ENCODE measurements around the gene ARL14.
"Not testable (repeated sequence)": the region's sequence is repeated elsewhere in the genome, so short reads cannot be mapped to it uniquely, and the experiment has no call there.

ARL14 gene

GRCh38 chr3:160703974-160704373 lies 27.0 kb downstream of the ARL14 start:
- H4K20me1 ChIP-seq (ENCODE audit: insufficient read depth, low read length) = no peaks in the 10 kb centered on the region
- H2AFZ ChIP-seq (ENCODE audit: low read length) = no peak overlapping the region
- H3K27me3 ChIP-seq (replicated peaks; ENCODE audit: insufficient read depth, low read length) = no peaks in the 10 kb centered on the region
- no peaks in the 10 kb centered on the region for H3K36me3 ChIP-seq (replicated peaks; ENCODE audit: insufficient read depth, low read length)
- H3K4me3 ChIP-seq (ENCODE audit: low read length) = no peak overlapping the region
- H3K9me2 ChIP-seq (replicated peaks; ENCODE audit: insufficient read depth, low read length) = no peaks in the 10 kb centered on the region
- H3K9me3 ChIP-seq (replicated peaks; ENCODE audit: insufficient read depth, low read length) = no peaks in the 10 kb centered on the region
- no peak overlapping the region for H3K27ac ChIP-seq (ENCODE audit: low read length)
- H3F3A ChIP-seq (ENCODE audit: insufficient read depth, low read length) = no peaks in the 10 kb centered on the region
- no peaks in the 10 kb centered on the region for H3K4me1 ChIP-seq (ENCODE audit: low read length)
- H3K9ac ChIP-seq (ENCODE audit: low read length) = no peak overlapping the region
- no peak overlapping the region for H3K4me2 ChIP-seq (ENCODE audit: low read depth, low read length)
- TF ChIP-seq EZH2phosphoT487 (IDR thresholded peaks at IDR 0.05; ENCODE audit: low read length) (no peak), EZH2 (optimal IDR thresholded peaks at IDR 0.05; ENCODE audit: low read depth, low read length) (no peak)
- TF ChIP-seq, protein P1, sequence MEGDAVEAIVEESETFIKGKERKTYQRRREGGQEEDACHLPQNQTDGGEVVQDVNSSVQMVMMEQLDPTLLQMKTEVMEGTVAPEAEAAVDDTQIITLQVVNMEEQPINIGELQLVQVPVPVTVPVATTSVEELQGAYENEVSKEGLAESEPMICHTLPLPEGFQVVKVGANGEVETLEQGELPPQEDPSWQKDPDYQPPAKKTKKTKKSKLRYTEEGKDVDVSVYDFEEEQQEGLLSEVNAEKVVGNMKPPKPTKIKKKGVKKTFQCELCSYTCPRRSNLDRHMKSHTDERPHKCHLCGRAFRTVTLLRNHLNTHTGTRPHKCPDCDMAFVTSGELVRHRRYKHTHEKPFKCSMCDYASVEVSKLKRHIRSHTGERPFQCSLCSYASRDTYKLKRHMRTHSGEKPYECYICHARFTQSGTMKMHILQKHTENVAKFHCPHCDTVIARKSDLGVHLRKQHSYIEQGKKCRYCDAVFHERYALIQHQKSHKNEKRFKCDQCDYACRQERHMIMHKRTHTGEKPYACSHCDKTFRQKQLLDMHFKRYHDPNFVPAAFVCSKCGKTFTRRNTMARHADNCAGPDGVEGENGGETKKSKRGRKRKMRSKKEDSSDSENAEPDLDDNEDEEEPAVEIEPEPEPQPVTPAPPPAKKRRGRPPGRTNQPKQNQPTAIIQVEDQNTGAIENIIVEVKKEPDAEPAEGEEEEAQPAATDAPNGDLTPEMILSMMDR (IDR thresholded peaks at IDR 0.05; ENCODE audit: low read length) = no peak
- DNase-seq = no peak
- no peaks in the 10 kb centered on the region for H3K79me2 ChIP-seq (ENCODE audit: low read length)

- Histone ChIP-seq H3K27me3 (replicated peaks; ENCODE audit: insufficient read depth, low read length) (no peaks in the 10 kb centered on the region), H3K4me2 (ENCODE audit: low read depth, low read length) (no peak overlapping the region), H4K20me1 (ENCODE audit: insufficient read depth, low read length) (no peaks in the 10 kb centered on the region), H3K27ac (ENCODE audit: low read length) (no peak overlapping the region), H3K9ac (ENCODE audit: low read length) (no peak overlapping the region), H3K79me2 (ENCODE audit: low read length) (no peaks in the 10 kb centered on the region), H2AFZ (ENCODE audit: low read length) (no peak overlapping the region), H3K4me3 (ENCODE audit: low read length) (no peak overlapping the region), H3K36me3 (replicated peaks; ENCODE audit: insufficient read depth, low read length) (no peaks in the 10 kb centered on the region), H3K4me1 (ENCODE audit: low read length) (no peaks in the 10 kb centered on the region), H3K9me3 (replicated peaks; ENCODE audit: insufficient read depth, low read length) (no peaks in the 10 kb centered on the region), H3F3A (ENCODE audit: insufficient read depth, low read length) (no peaks in the 10 kb centered on the region), H3K9me2 (replicated peaks; ENCODE audit: insufficient read depth, low read length) (no peaks in the 10 kb centered on the region)
- DNase-seq = peak; percentile 71
- TF ChIP-seq, protein P1 (IDR thresholded peaks at IDR 0.05; ENCODE audit: low read length) = peak; percentile 57
- no peak for TF ChIP-seq EZH2phosphoT487 (IDR thresholded peaks at IDR 0.05; ENCODE audit: low read length)
Measured at GRCh38 chr3:160707187-160707794, 30.3 kb downstream of the ARL14 start.

- Histone ChIP-seq H3K9me2 (replicated peaks; ENCODE audit: insufficient read depth, low read length) (no peaks in the 10 kb centered on the region), H3K9ac (ENCODE audit: low read length) (no peak overlapping the region), H3F3A (ENCODE audit: insufficient read depth, low read length) (no peaks in the 10 kb centered on the region), H3K9me3 (replicated peaks; ENCODE audit: insufficient read depth, low read length) (no peaks in the 10 kb centered on the region), H3K4me2 (ENCODE audit: low read depth, low read length) (no peak overlapping the region), H3K79me2 (ENCODE audit: low read length) (no peaks in the 10 kb centered on the region), H2AFZ (ENCODE audit: low read length) (no peak overlapping the region), H3K4me1 (ENCODE audit: low read length) (no peaks in the 10 kb centered on the region), H3K27ac (ENCODE audit: low read length) (no peak overlapping the region), H3K27me3 (replicated peaks; ENCODE audit: insufficient read depth, low read length) (no peaks in the 10 kb centered on the region), H3K4me3 (ENCODE audit: low read length) (no peak overlapping the region), H3K36me3 (replicated peaks; ENCODE audit: insufficient read depth, low read length) (no peaks in the 10 kb centered on the region), H4K20me1 (ENCODE audit: insufficient read depth, low read length) (no peaks in the 10 kb centered on the region)
- no peak for TF ChIP-seq EZH2 (optimal IDR thresholded peaks at IDR 0.05; ENCODE audit: low read depth, low read length)
- TF ChIP-seq EZH2phosphoT487 (IDR thresholded peaks at IDR 0.05; ENCODE audit: low read length) = no peak
- TF ChIP-seq, protein P1 (IDR thresholded peaks at IDR 0.05; ENCODE audit: low read length) = no peak
- DNase-seq = no peak
Measured at GRCh38 chr3:160709477-160710182, 32.7 kb downstream of the ARL14 start.

DNA sequence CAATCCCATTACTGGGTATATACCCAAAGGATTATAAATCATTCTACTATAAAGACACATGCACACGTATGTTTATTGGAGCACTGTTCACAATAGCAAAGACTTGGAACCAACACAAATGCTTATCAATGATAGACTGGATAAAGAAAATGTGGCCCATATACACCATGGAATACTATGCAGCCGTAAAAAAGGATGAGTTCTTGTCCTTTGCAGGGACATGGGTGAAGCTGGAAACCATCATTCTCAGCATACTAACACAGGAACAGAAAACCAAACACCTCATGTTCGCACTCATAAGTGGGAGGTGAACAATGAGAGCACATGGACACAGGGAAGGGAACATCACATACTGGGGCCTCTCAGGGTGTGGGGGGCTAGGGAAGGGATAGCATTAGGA lies 36.2 kb downstream of the ARL14 start:
- not testable (repeated sequence) for H3K27me3 ChIP-seq (replicated peaks; ENCODE audit: insufficient read depth, low read length); H4K20me1 ChIP-seq (ENCODE audit: insufficient read depth, low read length); H3K4me3 ChIP-seq (ENCODE audit: low read length); H2AFZ ChIP-seq (ENCODE audit: low read length); H3F3A ChIP-seq (ENCODE audit: insufficient read depth, low read length); H3K27ac ChIP-seq (ENCODE audit: low read length); H3K9me3 ChIP-seq (replicated peaks; ENCODE audit: insufficient read depth, low read length); H3K36me3 ChIP-seq (replicated peaks; ENCODE audit: insufficient read depth, low read length); H3K9me2 ChIP-seq (replicated peaks; ENCODE audit: insufficient read depth, low read length); H3K4me2 ChIP-seq (ENCODE audit: low read depth, low read length); H3K4me1 ChIP-seq (ENCODE audit: low read length); DNase-seq; H3K79me2 ChIP-seq (ENCODE audit: low read length); H3K9ac ChIP-seq (ENCODE audit: low read length)
